K562 (cell line): ENCODE measurements around the gene CPT1B. TPM values are rescaled to one million over a fixed set of nuclear protein-coding genes. Genes with fewer than 3 reads are reported as not detected.

ENCODE experiments used
- ASH1L ChIP-seq: fragments of 450-650 bp; IDR thresholded peaks from 2 replicates; pipeline ENCODE4 v1.6.1; 2018; ENCODE audit warnings: borderline replicate concordance, mild to moderate bottlenecking, low read depth; ENCODE audit not compliant: partially characterized antibody
- CBX5 ChIP-seq: IDR thresholded peaks from 2 replicates; pipeline ENCODE4 v1.6.1; 2014; ENCODE audit warnings: low read depth, borderline replicate concordance
- KLF6 ChIP-seq: fragments of 250-450 bp; sonication (Bioruptor Pico); IDR thresholded peaks from 2 replicates; pipeline ENCODE4 v1.4.0; 2020; ENCODE audit warnings: mild to moderate bottlenecking, moderate library complexity, borderline replicate concordance
- NFE2L1 ChIP-seq: fragments of 450-650 bp; IDR thresholded peaks from 2 replicates; pipeline ENCODE4 v1.6.1; 2016; ENCODE audit warnings: missing genetic modification characterization, low read depth, mild to moderate bottlenecking, missing compliant biosample characterization, moderate library complexity, borderline replicate concordance
- SAP30 ChIP-seq: fragments of 200-600 bp; sonication (generic); IDR thresholded peaks from 2 replicates; pipeline ENCODE4 v1.6.1; 2012; ENCODE audit warnings: borderline replicate concordance, low read depth, mild to moderate bottlenecking, moderate library complexity, low read length, control low read depth, inconsistent platforms; ENCODE audit not compliant: insufficient read depth, poor library complexity, severe bottlenecking
- ZBED1 ChIP-seq: IDR thresholded peaks from 2 replicates; pipeline ENCODE4 v1.6.1; 2014
- ZBTB17 ChIP-seq: fragments of 450-650 bp; formaldehyde crosslinking; IDR thresholded peaks from 2 replicates; pipeline ENCODE4 v1.4.0; 2020; ENCODE audit warnings: mild to moderate bottlenecking
- ZNF584 ChIP-seq: fragments of 200-800 bp; sonication (Bioruptor generic); IDR thresholded peaks from 2 replicates; pipeline ENCODE4 v1.6.1; 2016; ENCODE audit warnings: low read depth, mild to moderate bottlenecking, missing genetic modification characterization, missing compliant biosample characterization
- polyA plus RNA-seq, 8 experiments: library from polyadenylated mRNA; depleted of rRNA in 4 of 8; stranded (reverse) in 5 of 8; unstranded in 3 of 8; fragments of >200 nt; fragmentation: Nextera tagmentation in 2 of 8; fragmentation: Illumina TruSeq in 1 of 8; extraction: Ambion mirVana in 2 of 8; extraction: Trizol in 1 of 8; gene quantifications; 2 replicates each; pipeline versions ENCODE4 v1.2.1 to v1.2.3, GENCODE V29; 2011 to 2014; ENCODE audit warnings: inconsistent platforms in 1 of 8, missing spikeins in 1 of 8
- total RNA-seq, 7 experiments: library from RNA; depleted of rRNA in 6 of 7; stranded (reverse); fragments of >200 nt in 6 of 7; fragmentation: Illumina TruSeq in 2 of 7; extraction: Trizol in 2 of 7; gene quantifications; 2 replicates each; pipeline versions ENCODE4 v1.2.1 to v1.2.3, GENCODE V29; 2011 to 2021; ENCODE audit warnings: low replicate concordance in 1 of 7
- TF ChIP-seq, protein P1 (sequence below), 3 experiments: fragments of 200-800 bp in 1 of 3; fragments of 250-450 bp in 1 of 3; fragments of 450-650 bp in 1 of 3; sonication (Bioruptor Pico) in 1 of 3; sonication (Bioruptor generic) in 1 of 3; formaldehyde crosslinking in 1 of 3; IDR thresholded peaks; 2 replicates each; pipeline versions ENCODE4 v1.6.1 to v1.8.0; 2016 to 2022; ENCODE audit warnings: mild to moderate bottlenecking in 2 of 3, missing genetic modification characterization in 2 of 3, missing compliant biosample characterization in 1 of 3, moderate library complexity in 1 of 3
- TF ChIP-seq, protein P2 (sequence below): fragments of 250-450 bp; sonication (Bioruptor Pico); IDR thresholded peaks from 2 replicates; pipeline ENCODE4 v1.8.0; 2021; ENCODE audit warnings: borderline replicate concordance, mild to moderate bottlenecking, moderate library complexity; ENCODE audit not compliant: poor library complexity, severe bottlenecking
- TF ChIP-seq, protein P3 (sequence below): fragments of 250-450 bp; sonication (Bioruptor Pico); IDR thresholded peaks from 2 replicates; pipeline ENCODE4 v1.5.0; 2020; ENCODE audit warnings: mild to moderate bottlenecking, borderline replicate concordance
- TF ChIP-seq, protein P4 (sequence below): fragments of 250-450 bp; sonication (Bioruptor Pico); IDR thresholded peaks from 2 replicates; pipeline ENCODE4 v1.5.1; 2021; ENCODE audit warnings: mild to moderate bottlenecking
- TF ChIP-seq, protein P5 (sequence below): sonication (generic); formaldehyde crosslinking; IDR thresholded peaks from 2 replicates; pipeline ENCODE4 v1.8.0; 2023; ENCODE audit warnings: mild to moderate bottlenecking, missing genetic modification reagents

CPT1B gene
- total and polyA plus RNA-seq, 9 of the 15 experiments (the other 6 are each of a cell fraction or from before 2014, with no cell fraction given): 0.35 to 6.1 (median 2.6) TPM

DNA sequence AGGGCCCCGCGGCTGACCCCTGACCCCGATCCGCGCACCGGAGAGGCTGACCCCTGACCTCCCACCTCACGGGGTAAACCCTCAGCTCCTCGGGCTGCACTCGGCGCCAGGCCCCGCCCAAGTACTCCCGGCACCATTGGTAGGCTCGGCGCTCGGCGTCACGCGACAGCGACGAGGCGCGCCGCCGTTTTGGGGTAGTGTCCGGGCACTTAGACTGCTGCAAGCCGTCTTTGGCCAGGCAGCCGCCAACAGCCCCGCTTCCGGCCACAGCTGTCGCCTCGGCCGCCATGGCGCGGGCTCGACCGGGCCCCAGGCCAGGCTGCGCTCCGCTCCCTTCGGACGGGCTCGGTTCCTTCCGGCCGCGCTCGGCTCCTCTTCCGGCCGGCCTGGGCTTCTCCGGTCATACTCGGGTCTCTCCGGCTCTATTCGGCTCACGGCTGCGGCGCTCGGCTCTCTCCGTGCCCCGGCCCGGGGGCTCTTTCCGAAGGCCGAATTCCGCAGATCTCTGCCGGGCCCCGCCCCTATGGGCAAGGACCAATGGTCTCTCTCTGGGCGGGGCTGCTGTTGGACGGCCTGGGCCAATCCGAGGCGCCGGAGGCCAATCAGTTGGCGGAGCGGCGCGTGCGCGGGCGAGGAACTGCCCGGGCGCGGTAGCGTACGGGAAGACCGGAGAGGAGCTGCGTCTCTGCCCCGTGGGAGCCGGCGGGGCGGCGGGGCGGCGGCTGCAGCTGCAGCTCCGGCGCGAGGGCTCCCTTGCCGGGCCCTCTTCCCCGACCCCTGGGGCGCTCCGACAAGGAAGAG, 4.5 kb upstream of the CPT1B start, which contains the start of gene CHKB (continued):
- no peak for TF ChIP-seq ZNF584 (CRISPR knock-in tag)
- no peak for TF ChIP-seq NFE2L1 (tag)
- TF ChIP-seq, protein P1, sequence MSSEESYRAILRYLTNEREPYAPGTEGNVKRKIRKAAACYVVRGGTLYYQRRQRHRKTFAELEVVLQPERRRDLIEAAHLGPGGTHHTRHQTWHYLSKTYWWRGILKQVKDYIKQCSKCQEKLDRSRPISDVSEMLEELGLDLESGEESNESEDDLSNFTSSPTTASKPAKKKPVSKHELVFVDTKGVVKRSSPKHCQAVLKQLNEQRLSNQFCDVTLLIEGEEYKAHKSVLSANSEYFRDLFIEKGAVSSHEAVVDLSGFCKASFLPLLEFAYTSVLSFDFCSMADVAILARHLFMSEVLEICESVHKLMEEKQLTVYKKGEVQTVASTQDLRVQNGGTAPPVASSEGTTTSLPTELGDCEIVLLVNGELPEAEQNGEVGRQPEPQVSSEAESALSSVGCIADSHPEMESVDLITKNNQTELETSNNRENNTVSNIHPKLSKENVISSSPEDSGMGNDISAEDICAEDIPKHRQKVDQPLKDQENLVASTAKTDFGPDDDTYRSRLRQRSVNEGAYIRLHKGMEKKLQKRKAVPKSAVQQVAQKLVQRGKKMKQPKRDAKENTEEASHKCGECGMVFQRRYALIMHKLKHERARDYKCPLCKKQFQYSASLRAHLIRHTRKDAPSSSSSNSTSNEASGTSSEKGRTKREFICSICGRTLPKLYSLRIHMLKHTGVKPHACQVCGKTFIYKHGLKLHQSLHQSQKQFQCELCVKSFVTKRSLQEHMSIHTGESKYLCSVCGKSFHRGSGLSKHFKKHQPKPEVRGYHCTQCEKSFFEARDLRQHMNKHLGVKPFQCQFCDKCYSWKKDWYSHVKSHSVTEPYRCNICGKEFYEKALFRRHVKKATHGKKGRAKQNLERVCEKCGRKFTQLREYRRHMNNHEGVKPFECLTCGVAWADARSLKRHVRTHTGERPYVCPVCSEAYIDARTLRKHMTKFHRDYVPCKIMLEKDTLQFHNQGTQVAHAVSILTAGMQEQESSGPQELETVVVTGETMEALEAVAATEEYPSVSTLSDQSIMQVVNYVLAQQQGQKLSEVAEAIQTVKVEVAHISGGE (CRISPR knock-in tag; IDR thresholded peaks at IDR 0.05): peak in 1 of 3 experiments; percentile 74; a peak in 1 of 6 replicates
- no peak for TF ChIP-seq ZBED1
- TF ChIP-seq, protein P2, sequence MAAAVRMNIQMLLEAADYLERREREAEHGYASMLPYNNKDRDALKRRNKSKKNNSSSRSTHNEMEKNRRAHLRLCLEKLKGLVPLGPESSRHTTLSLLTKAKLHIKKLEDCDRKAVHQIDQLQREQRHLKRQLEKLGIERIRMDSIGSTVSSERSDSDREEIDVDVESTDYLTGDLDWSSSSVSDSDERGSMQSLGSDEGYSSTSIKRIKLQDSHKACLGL (CRISPR knock-in tag): no peak
- TF ChIP-seq, protein P3, sequence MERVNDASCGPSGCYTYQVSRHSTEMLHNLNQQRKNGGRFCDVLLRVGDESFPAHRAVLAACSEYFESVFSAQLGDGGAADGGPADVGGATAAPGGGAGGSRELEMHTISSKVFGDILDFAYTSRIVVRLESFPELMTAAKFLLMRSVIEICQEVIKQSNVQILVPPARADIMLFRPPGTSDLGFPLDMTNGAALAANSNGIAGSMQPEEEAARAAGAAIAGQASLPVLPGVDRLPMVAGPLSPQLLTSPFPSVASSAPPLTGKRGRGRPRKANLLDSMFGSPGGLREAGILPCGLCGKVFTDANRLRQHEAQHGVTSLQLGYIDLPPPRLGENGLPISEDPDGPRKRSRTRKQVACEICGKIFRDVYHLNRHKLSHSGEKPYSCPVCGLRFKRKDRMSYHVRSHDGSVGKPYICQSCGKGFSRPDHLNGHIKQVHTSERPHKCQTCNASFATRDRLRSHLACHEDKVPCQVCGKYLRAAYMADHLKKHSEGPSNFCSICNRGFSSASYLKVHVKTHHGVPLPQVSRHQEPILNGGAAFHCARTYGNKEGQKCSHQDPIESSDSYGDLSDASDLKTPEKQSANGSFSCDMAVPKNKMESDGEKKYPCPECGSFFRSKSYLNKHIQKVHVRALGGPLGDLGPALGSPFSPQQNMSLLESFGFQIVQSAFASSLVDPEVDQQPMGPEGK (CRISPR knock-in tag): no peak
- no peak for TF ChIP-seq ASH1L
- no peak for TF ChIP-seq CBX5
- peak; percentile 48; the same call in 1 of the 2 replicates for TF ChIP-seq ZBTB17 (CRISPR knock-in tag)
- TF ChIP-seq SAP30: peak; percentile 43
- TF ChIP-seq, protein P4, sequence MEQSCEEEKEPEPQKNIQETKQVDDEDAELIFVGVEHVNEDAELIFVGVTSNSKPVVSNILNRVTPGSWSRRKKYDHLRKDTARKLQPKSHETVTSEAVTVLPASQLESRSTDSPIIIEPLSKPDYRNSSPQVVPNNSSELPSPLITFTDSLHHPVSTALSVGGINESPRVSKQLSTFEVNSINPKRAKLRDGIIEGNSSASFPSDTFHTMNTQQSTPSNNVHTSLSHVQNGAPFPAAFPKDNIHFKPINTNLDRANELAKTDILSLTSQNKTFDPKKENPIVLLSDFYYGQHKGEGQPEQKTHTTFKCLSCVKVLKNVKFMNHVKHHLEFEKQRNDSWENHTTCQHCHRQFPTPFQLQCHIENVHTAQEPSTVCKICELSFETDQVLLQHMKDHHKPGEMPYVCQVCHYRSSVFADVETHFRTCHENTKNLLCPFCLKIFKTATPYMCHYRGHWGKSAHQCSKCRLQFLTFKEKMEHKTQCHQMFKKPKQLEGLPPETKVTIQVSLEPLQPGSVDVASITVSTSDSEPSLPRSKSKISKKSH (CRISPR knock-in tag): no peak
- TF ChIP-seq, protein P5, sequence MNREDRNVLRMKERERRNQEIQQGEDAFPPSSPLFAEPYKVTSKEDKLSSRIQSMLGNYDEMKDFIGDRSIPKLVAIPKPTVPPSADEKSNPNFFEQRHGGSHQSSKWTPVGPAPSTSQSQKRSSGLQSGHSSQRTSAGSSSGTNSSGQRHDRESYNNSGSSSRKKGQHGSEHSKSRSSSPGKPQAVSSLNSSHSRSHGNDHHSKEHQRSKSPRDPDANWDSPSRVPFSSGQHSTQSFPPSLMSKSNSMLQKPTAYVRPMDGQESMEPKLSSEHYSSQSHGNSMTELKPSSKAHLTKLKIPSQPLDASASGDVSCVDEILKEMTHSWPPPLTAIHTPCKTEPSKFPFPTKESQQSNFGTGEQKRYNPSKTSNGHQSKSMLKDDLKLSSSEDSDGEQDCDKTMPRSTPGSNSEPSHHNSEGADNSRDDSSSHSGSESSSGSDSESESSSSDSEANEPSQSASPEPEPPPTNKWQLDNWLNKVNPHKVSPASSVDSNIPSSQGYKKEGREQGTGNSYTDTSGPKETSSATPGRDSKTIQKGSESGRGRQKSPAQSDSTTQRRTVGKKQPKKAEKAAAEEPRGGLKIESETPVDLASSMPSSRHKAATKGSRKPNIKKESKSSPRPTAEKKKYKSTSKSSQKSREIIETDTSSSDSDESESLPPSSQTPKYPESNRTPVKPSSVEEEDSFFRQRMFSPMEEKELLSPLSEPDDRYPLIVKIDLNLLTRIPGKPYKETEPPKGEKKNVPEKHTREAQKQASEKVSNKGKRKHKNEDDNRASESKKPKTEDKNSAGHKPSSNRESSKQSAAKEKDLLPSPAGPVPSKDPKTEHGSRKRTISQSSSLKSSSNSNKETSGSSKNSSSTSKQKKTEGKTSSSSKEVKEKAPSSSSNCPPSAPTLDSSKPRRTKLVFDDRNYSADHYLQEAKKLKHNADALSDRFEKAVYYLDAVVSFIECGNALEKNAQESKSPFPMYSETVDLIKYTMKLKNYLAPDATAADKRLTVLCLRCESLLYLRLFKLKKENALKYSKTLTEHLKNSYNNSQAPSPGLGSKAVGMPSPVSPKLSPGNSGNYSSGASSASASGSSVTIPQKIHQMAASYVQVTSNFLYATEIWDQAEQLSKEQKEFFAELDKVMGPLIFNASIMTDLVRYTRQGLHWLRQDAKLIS (CRISPR knock-in tag): 0 out of 2 replicates have a peak, but pooled peaks have one; percentile 27
- no peak for TF ChIP-seq KLF6
